ENCODE measurements around the gene RPL7A.

- TF ChIP-seq USF2 (IDR thresholded peaks at IDR 0.05; ENCODE audit: low read depth, low read length) (no peak), CTCF (conservative IDR thresholded peaks at IDR 0.05; ENCODE audit: low read depth, low read length) (no peak), POLR2A (IDR thresholded peaks at IDR 0.05; ENCODE audit: low read depth, low read length) (no peak), CEBPB (IDR thresholded peaks at IDR 0.05; ENCODE audit: low read depth, low read length) (no peak), FOS (IDR thresholded peaks at IDR 0.05; ENCODE audit: low read depth, low read length) (no peak), ELK1 (IDR thresholded peaks at IDR 0.05; ENCODE audit: borderline replicate concordance, low read depth, low read length) (no peak)
These were observed 24.8 kb upstream of the RPL7A start for GRCh38 chr9:133323211-133323610.

Data from IMR-90 (cell line).